ENCODE results near the gene RTEL1.

- TF ChIP-seq CTCF (IDR thresholded peaks at IDR 0.05; ENCODE audit: borderline replicate concordance, extremely low read depth, low read length, poor library complexity, severe bottlenecking) (no peak), EZH2 (IDR thresholded peaks at IDR 0.05; ENCODE audit: borderline replicate concordance, low read depth, low read length, severe bottlenecking) (no peak)
Measured at GRCh38 chr20:63697868-63698545, 39.9 kb downstream of the RTEL1 start.

Measured in DND-41 (cell line).